Neural progenitor cell (in vitro differentiated cells): ENCODE results near the gene DCLK2. TPM values are rescaled to one million over a fixed set of nuclear protein-coding genes. Genes with fewer than 3 reads are reported as not detected.

Experiments
- DNase-seq: peaks from one replicate; pipeline ENCODE4 v3.0.0-alpha.2; 2016; ENCODE audit warnings: low spot score
- H2AFZ ChIP-seq: fragments of 200-600 bp; sonication (generic); replicated peaks from 2 replicates; pipeline ENCODE4 v1.6.1; 2016; ENCODE audit warnings: antibody characterized with exemption
- H3F3A ChIP-seq: fragments of 200-600 bp; sonication (generic); 2 replicates; pipeline ENCODE4 v1.6.1; 2016; ENCODE audit warnings: antibody characterized with exemption, low read depth
- H3K27ac ChIP-seq: fragments of 200-600 bp; sonication (generic); 2 replicates; pipeline ENCODE4 v1.5.1; 2016; ENCODE audit warnings: mild to moderate bottlenecking
- H3K27me3 ChIP-seq: fragments of 200-600 bp; sonication (generic); 2 replicates; pipeline ENCODE4 v1.6.1; 2016; ENCODE audit warnings: mild to moderate bottlenecking, moderate library complexity
- H3K36me3 ChIP-seq: fragments of 200-600 bp; sonication (generic); 2 replicates; pipeline ENCODE4 v1.5.1; 2016
- H3K4me1 ChIP-seq: fragments of 200-600 bp; sonication (generic); 2 replicates; pipeline ENCODE4 v1.6.1; 2016; ENCODE audit warnings: mixed run types
- H3K4me2 ChIP-seq: fragments of 200-600 bp; sonication (generic); 2 replicates; pipeline ENCODE4 v1.6.1; 2016
- H3K4me3 ChIP-seq: fragments of 200-600 bp; sonication (generic); 2 replicates; pipeline ENCODE4 v1.5.1; 2016
- H3K79me2 ChIP-seq: fragments of 200-600 bp; sonication (generic); 2 replicates; pipeline ENCODE4 v1.6.1; 2016; ENCODE audit warnings: low read depth
- H3K9ac ChIP-seq: fragments of 200-600 bp; sonication (generic); 2 replicates; pipeline ENCODE4 v1.6.1; 2016
- H3K9me3 ChIP-seq: fragments of 200-600 bp; sonication (generic); 2 replicates; pipeline ENCODE4 v1.5.1; 2016; ENCODE audit warnings: low read depth
- H4K20me1 ChIP-seq: fragments of 200-600 bp; sonication (generic); 2 replicates; pipeline ENCODE4 v1.6.1; 2016; ENCODE audit warnings: low read depth
- H3K27ac Mint-ChIP-seq: 3 replicates; pipeline ENCODE4 v1.8.0; 2021; ENCODE audit warnings: mixed read lengths
- H3K27me3 Mint-ChIP-seq: 2 replicates; pipeline ENCODE4 v1.8.0; 2022; ENCODE audit warnings: low read depth, mild to moderate bottlenecking, inconsistent platforms, moderate library complexity, mixed read lengths; ENCODE audit not compliant: insufficient read depth
- H3K36me3 Mint-ChIP-seq: 3 replicates; pipeline ENCODE4 v1.8.0; 2021; ENCODE audit warnings: mixed read lengths
- H3K4me1 Mint-ChIP-seq: 3 replicates; pipeline ENCODE4 v1.8.0; 2021; ENCODE audit warnings: mixed read lengths
- H3K4me3 Mint-ChIP-seq: 3 replicates; pipeline ENCODE4 v1.8.0; 2021; ENCODE audit warnings: mild to moderate bottlenecking, moderate library complexity, mixed read lengths
- H3K9me3 Mint-ChIP-seq: 3 replicates; pipeline ENCODE4 v1.8.0; 2020; ENCODE audit warnings: mixed read lengths
- EZH2 ChIP-seq: fragments of 200-600 bp; sonication (generic); IDR thresholded peaks from 2 replicates; pipeline ENCODE4 v1.6.1; 2017; ENCODE audit warnings: antibody characterized with exemption, mild to moderate bottlenecking, moderate library complexity
- EZH2phosphoT487 ChIP-seq: fragments of 200-600 bp; sonication (generic); IDR thresholded peaks from 2 replicates; pipeline ENCODE4 v1.6.1; 2017; ENCODE audit warnings: antibody characterized with exemption
- total RNA-seq: library from RNA; depleted of rRNA; stranded (reverse); fragments of >200 nt; gene quantifications from 2 replicates; pipeline ENCODE4 v1.2.3, GENCODE V29; 2015; ENCODE audit warnings: low replicate concordance
- TF ChIP-seq, protein P1 (sequence below): fragments of 200-600 bp; sonication (generic); IDR thresholded peaks from 2 replicates; pipeline ENCODE4 v1.5.1; 2017; ENCODE audit warnings: antibody characterized with exemption, mild to moderate bottlenecking

DCLK2 gene
- total RNA-seq, 1 donor from 2014 or later, result 11.7 TPM

DNA sequence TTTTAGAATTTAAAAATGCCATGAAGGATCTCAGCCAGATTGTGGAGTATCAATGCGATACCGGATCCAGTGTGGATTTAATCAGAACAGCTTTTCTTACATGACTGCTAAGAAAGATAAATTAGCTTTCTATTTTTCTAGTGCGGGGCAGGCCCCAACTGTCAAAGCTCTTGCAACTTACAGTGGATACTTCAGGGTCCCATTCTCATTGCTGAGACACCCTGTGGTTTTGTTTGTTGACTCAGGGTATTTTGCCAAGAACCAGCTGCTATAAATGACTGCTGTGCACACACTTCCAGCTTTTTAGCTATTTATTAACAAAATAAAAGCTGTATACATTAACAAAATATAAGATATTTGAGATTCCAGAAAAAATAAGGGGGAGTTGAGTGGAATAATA, 166.4 kb downstream of the DCLK2 start:
- H3K36me3 Mint-ChIP-seq, result peaks cover 20% of the 10 kb centered on the region
- Histone ChIP-seq H3K4me2 (no peak overlapping the region), H4K20me1 (no peaks in the 10 kb centered on the region), H3K79me2 (no peaks in the 10 kb centered on the region), H3K4me1 (peaks cover 8% of the 10 kb centered on the region), H3K9me3 (no peaks in the 10 kb centered on the region), H3K27ac (no peak overlapping the region), H2AFZ (no peak overlapping the region), H3K36me3 (no peaks in the 10 kb centered on the region), H3F3A (no peaks in the 10 kb centered on the region), H3K4me3 (no peak overlapping the region), H3K9ac (no peak overlapping the region), H3K27me3 (no peaks in the 10 kb centered on the region)
- TF ChIP-seq, protein P1, sequence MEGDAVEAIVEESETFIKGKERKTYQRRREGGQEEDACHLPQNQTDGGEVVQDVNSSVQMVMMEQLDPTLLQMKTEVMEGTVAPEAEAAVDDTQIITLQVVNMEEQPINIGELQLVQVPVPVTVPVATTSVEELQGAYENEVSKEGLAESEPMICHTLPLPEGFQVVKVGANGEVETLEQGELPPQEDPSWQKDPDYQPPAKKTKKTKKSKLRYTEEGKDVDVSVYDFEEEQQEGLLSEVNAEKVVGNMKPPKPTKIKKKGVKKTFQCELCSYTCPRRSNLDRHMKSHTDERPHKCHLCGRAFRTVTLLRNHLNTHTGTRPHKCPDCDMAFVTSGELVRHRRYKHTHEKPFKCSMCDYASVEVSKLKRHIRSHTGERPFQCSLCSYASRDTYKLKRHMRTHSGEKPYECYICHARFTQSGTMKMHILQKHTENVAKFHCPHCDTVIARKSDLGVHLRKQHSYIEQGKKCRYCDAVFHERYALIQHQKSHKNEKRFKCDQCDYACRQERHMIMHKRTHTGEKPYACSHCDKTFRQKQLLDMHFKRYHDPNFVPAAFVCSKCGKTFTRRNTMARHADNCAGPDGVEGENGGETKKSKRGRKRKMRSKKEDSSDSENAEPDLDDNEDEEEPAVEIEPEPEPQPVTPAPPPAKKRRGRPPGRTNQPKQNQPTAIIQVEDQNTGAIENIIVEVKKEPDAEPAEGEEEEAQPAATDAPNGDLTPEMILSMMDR, result no peak
- TF ChIP-seq EZH2, result no peak
- TF ChIP-seq EZH2phosphoT487, result no peak
- H3K27me3 Mint-ChIP-seq, result no peaks in the 10 kb centered on the region
- no peak for DNase-seq
- no peaks in the 10 kb centered on the region for H3K9me3 Mint-ChIP-seq
- no peak overlapping the region for H3K4me3 Mint-ChIP-seq
- H3K4me1 Mint-ChIP-seq, result no peaks in the 10 kb centered on the region
- no peak overlapping the region for H3K27ac Mint-ChIP-seq

DNA sequence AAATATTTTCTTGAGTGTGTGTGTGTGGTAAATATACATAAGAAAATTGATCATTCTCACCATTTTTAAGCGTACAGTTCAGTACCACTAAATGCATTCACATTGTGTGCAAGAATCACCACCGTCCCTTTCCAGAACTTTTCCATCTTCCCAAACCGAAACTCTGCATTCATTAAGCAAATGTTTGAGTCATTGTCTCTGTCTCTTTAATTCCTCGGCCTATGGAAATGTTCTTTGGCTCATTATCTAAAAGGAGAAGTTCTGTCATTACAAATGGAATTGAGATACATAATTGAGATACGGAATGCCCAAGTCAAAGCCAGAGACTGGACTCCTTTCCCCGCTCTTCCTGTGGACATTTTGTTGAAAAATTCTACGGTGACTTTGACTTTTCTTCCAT, 168.9 kb downstream of the DCLK2 start:
- Mint-ChIP-seq H3K9me3 (no peaks in the 10 kb centered on the region), H3K27me3 (no peaks in the 10 kb centered on the region), H3K27ac (no peak overlapping the region), H3K36me3 (peaks cover 14% of the 10 kb centered on the region), H3K4me3 (no peak overlapping the region), H3K4me1 (no peaks in the 10 kb centered on the region)
- TF ChIP-seq EZH2phosphoT487 (no peak), EZH2 (no peak)
- TF ChIP-seq, protein P1, result no peak
- H3K4me1 ChIP-seq, result peaks cover 8% of the 10 kb centered on the region
- H3K27me3 ChIP-seq, result no peaks in the 10 kb centered on the region
- H4K20me1 ChIP-seq, result no peaks in the 10 kb centered on the region
- no peaks in the 10 kb centered on the region for H3K9me3 ChIP-seq
- no peak for DNase-seq
- no peak overlapping the region for H3K4me3 ChIP-seq
- H3K36me3 ChIP-seq, result no peaks in the 10 kb centered on the region
- no peak overlapping the region for H3K27ac ChIP-seq
- H3K4me2 ChIP-seq, result no peak overlapping the region
- no peaks in the 10 kb centered on the region for H3K79me2 ChIP-seq
- no peak overlapping the region for H2AFZ ChIP-seq
- H3F3A ChIP-seq, result peaks cover 9% of the 10 kb centered on the region
- no peak overlapping the region for H3K9ac ChIP-seq

DNA sequence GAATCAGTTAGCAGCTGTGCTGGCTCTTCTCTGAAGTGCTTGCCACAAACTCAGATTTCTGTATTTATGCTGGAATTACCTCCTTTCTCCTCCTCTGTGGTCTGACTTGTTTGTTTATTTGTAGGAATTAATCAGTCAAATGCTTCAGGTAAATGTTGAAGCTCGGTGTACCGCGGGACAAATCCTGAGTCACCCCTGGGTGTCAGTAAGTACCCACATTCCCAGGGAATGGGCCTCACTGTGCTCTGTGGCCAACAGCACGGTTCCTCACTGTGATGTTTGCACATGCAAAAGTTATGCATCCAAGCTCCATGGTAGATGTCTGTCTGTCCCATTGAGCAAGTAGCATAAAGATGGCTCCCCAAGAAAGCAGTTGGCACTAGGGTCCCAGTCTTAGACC, 169.9 kb downstream of the DCLK2 start:
- Mint-ChIP-seq H3K9me3 (no peaks in the 10 kb centered on the region), H3K27ac (peak overlapping the region; percentile 22)
- TF ChIP-seq EZH2, result no peak

DNA sequence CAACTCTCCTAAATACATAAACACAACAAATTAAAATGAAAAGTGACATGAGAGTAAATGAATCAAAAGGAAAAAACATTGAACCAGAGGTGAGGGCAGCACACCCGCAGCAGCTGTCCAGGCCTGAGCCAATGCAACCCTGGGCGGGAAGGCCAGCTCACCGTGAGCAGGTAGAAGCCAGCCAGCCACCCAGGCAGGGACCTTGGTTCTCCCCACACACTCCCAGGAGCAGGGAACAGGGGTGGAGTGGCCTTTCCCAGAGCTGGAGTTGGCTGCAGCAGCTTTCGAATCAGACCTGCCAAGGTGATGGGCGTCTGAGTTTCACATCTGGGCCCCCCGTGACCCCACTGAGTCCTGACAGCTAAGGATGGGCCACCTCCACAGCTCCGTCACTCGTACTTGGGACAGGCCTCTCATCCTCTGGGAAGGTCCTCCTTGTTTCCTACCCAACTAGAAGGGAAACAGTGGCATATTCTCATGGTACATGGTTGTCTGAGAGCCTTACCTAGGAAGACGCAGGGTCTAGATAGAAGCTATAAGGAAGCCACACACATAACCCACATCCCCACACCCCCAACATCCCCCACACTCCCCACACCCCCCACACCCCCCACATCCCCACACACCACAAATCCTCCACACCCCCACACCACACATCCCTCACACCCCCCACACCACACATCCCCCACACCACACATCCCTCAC, 172.2 kb downstream of the DCLK2 start:
- Histone ChIP-seq H2AFZ (no peak overlapping the region), H3K4me3 (no peak overlapping the region), H4K20me1 (no peaks in the 10 kb centered on the region), H3K27me3 (no peaks in the 10 kb centered on the region), H3K4me1 (no peaks in the 10 kb centered on the region), H3K4me2 (no peak overlapping the region), H3K9ac (no peak overlapping the region), H3K36me3 (no peaks in the 10 kb centered on the region), H3K9me3 (no peaks in the 10 kb centered on the region), H3K27ac (no peak overlapping the region), H3K79me2 (no peaks in the 10 kb centered on the region), H3F3A (peaks cover 9% of the 10 kb centered on the region)
- Mint-ChIP-seq H3K27me3 (no peaks in the 10 kb centered on the region), H3K27ac (no peak overlapping the region), H3K4me3 (no peak overlapping the region), H3K36me3 (peaks cover 33% of the 10 kb centered on the region), H3K9me3 (no peaks in the 10 kb centered on the region), H3K4me1 (no peaks in the 10 kb centered on the region)
- no peak for DNase-seq
- TF ChIP-seq EZH2 (no peak), EZH2phosphoT487 (no peak)
- TF ChIP-seq, protein P1, result no peak

More for the DNA sequence above, 169.9 kb downstream of the DCLK2 start:
- H3K36me3 Mint-ChIP-seq, result peaks cover 19% of the 10 kb centered on the region
- H3K27me3 Mint-ChIP-seq, result no peaks in the 10 kb centered on the region
- H3K4me1 Mint-ChIP-seq, result no peaks in the 10 kb centered on the region
- no peaks in the 10 kb centered on the region for H3K9me3 ChIP-seq
- no peak overlapping the region for H3K4me3 Mint-ChIP-seq
- H3K4me1 ChIP-seq, result peaks cover 8% of the 10 kb centered on the region
- H3K27me3 ChIP-seq, result no peaks in the 10 kb centered on the region
- H3F3A ChIP-seq, result peaks cover 9% of the 10 kb centered on the region
- DNase-seq, result no peak
- H3K36me3 ChIP-seq, result no peaks in the 10 kb centered on the region
- H3K4me2 ChIP-seq, result no peak overlapping the region
- H3K79me2 ChIP-seq, result no peaks in the 10 kb centered on the region
- H2AFZ ChIP-seq, result no peak overlapping the region
- H3K4me3 ChIP-seq, result no peak overlapping the region
- H3K9ac ChIP-seq, result no peak overlapping the region
- no peak overlapping the region for H3K27ac ChIP-seq
- H4K20me1 ChIP-seq, result no peaks in the 10 kb centered on the region
